Heart left ventricle (tissue), 13 donors: ENCODE measurements around the gene MRPL27.

ENCODE experiments used
- POLR2A ChIP-seq, 2 donors: fragments of 450-650 bp; IDR thresholded peaks; one replicate each; pipeline ENCODE4 v1.6.1; 2017; ENCODE audit warnings: antibody characterized with exemption in 2 of 2, mild to moderate bottlenecking in 2 of 2, moderate library complexity in 2 of 2
- TF ChIP-seq, protein P1 (sequence below), 12 donors: fragments of 200-600 bp; sonication (generic) in 4 of 12; IDR thresholded peaks; one replicate each; pipeline versions ENCODE4 v1.5.0 to v1.8.0; 2018 to 2022; ENCODE audit warnings: antibody characterized with exemption in 12 of 12, mild to moderate bottlenecking in 5 of 12
- donor health status: ischemic (EF 13 %, LVEDD 7.1; RV severe dilation, severe dysfunction).
- donor health status: DM: no; HTN: yes; CAD: no.
- donor health status: DM: no; HTN: no; CAD: no.
- donor health status: ischemic (EF 25% LVEDD 6.9; RV normal size, moderate dysfunction).
- donor health status: ischemic (EF 25% LVEDD 5.7; RV mildly dilated, moderate dysfunction).
- donor health status: ischemic (EF 35%, LVEDD 5.7; RV mildly dilated, moderate dysfunction).
- donor health status: nonischemic (EF 11% LVEDD 7.7; RV severe dilation, severe dysfunction).
- donor health status: DM: yes; HTN: yes; CAD: no.
- donor health status: PGD.
- donor health status: ischemic (EF 29% LVEDD 5.4; RV normal size, mild dysfunction).
- donor health status: nonischemic (EF 23%, LVEDD 6.1; RV moderate dilation, normal function).

DNA sequence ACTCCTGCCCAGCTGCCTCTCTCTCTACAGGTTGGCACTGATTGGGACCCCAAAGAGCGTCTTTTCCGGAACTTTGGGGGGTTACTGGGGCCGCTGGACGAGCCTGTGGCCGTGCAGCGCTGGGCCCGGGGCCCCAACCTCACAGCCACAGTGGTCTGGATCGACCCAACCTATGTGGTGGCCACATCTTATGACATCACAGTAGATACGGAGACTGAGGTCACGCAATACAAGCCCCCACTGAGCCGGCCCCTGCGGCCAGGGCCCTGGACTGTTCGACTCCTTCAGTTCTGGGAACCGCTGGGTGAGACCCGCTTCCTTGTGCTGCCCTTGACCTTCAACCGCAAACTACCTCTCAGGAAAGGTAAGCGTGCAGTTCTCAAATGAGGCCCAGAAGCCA is 14.8 kb downstream of the MRPL27 start:
- TF ChIP-seq, protein P1, sequence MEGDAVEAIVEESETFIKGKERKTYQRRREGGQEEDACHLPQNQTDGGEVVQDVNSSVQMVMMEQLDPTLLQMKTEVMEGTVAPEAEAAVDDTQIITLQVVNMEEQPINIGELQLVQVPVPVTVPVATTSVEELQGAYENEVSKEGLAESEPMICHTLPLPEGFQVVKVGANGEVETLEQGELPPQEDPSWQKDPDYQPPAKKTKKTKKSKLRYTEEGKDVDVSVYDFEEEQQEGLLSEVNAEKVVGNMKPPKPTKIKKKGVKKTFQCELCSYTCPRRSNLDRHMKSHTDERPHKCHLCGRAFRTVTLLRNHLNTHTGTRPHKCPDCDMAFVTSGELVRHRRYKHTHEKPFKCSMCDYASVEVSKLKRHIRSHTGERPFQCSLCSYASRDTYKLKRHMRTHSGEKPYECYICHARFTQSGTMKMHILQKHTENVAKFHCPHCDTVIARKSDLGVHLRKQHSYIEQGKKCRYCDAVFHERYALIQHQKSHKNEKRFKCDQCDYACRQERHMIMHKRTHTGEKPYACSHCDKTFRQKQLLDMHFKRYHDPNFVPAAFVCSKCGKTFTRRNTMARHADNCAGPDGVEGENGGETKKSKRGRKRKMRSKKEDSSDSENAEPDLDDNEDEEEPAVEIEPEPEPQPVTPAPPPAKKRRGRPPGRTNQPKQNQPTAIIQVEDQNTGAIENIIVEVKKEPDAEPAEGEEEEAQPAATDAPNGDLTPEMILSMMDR (IDR thresholded peaks at IDR 0.05), result no peak
- no peak for TF ChIP-seq POLR2A (IDR thresholded peaks at IDR 0.05)
